CD14-positive monocyte (primary cell): ENCODE data around the gene THRB. TPM values are rescaled to one million over a fixed set of nuclear protein-coding genes. Genes with fewer than 3 reads are reported as not detected.

Source experiments
- DNase-seq, 3 donors: peaks; one replicate each; pipeline ENCODE4 v3.0.0-alpha.2; 2011 to 2022
- H2AFZ ChIP-seq: 2 replicates; pipeline ENCODE4 v1.6.0; 2012; ENCODE audit warnings: mild to moderate bottlenecking, low read depth, low read length, inconsistent platforms; ENCODE audit not compliant: insufficient read depth, poor library complexity, severe bottlenecking
- H3K27ac ChIP-seq, 2 donors: 1 replicate in 1 of 2; 2 replicates in 1 of 2; pipeline ENCODE4 v1.5.1; 2012 to 2013; ENCODE audit warnings: low read length in 2 of 2, control low read depth in 1 of 2, inconsistent platforms in 1 of 2, low read depth in 1 of 2, mild to moderate bottlenecking in 1 of 2
- H3K27me3 ChIP-seq, 2 donors: one replicate each; pipeline versions ENCODE4 v1.6.0 to v1.6.1; 2011 to 2013; ENCODE audit warnings: low read length in 2 of 2; ENCODE audit not compliant: control insufficient read depth in 2 of 2, insufficient read depth in 2 of 2
- H3K36me3 ChIP-seq, 2 donors: replicated peaks in 1 of 2; 1 replicate in 1 of 2; 2 replicates in 1 of 2; pipeline versions ENCODE4 v1.5.1 to v1.6.1; 2012 to 2013; ENCODE audit warnings: low read length in 2 of 2, control low read depth in 1 of 2, inconsistent platforms in 1 of 2, mild to moderate bottlenecking in 1 of 2; ENCODE audit not compliant: insufficient read depth in 2 of 2, control insufficient read depth in 1 of 2
- H3K4me1 ChIP-seq, 2 donors: 1 replicate in 1 of 2; 2 replicates in 1 of 2; pipeline versions ENCODE4 v1.5.1 to v1.6.1; 2012 to 2013; ENCODE audit warnings: low read length in 2 of 2, control low read depth in 1 of 2, inconsistent platforms in 1 of 2, mild to moderate bottlenecking in 1 of 2, moderate library complexity in 1 of 2; ENCODE audit not compliant: insufficient read depth in 2 of 2, control insufficient read depth in 1 of 2
- H3K4me2 ChIP-seq: replicated peaks from 2 replicates; pipeline ENCODE3; 2012; ENCODE audit warnings: low read length, moderate library complexity, mild to moderate bottlenecking; ENCODE audit not compliant: poor library complexity, severe bottlenecking; ENCODE audit errors: extremely low read depth
- H3K4me3 ChIP-seq, 3 experiments: fragments of 200-600 bp in 1 of 3; sonication (generic) in 1 of 3; replicated peaks in 1 of 3; 1 replicate in 2 of 3; 2 replicates in 1 of 3; pipeline ENCODE4 v1.5.1; 2011 to 2013; ENCODE audit warnings: low read length in 3 of 3, mild to moderate bottlenecking in 3 of 3, control low read depth in 2 of 3, low read depth in 2 of 3, inconsistent platforms in 1 of 3, moderate library complexity in 1 of 3
- H3K79me2 ChIP-seq: 2 replicates; pipeline ENCODE4 v1.6.0; 2012; ENCODE audit warnings: mild to moderate bottlenecking, control low read depth, inconsistent platforms, low read length, moderate library complexity; ENCODE audit not compliant: insufficient read depth
- H3K9ac ChIP-seq: 2 replicates; pipeline ENCODE4 v1.6.0; 2017; ENCODE audit warnings: low read length, mild to moderate bottlenecking; ENCODE audit not compliant: insufficient read depth, poor library complexity, severe bottlenecking
- H3K9me3 ChIP-seq, 2 donors: replicated peaks in 1 of 2; 1 replicate in 1 of 2; 2 replicates in 1 of 2; pipeline versions ENCODE4 v1.5.1 to v1.6.1; 2012 to 2013; ENCODE audit warnings: low read length in 2 of 2, control low read depth in 1 of 2; ENCODE audit not compliant: control insufficient read depth in 1 of 2, insufficient read depth in 1 of 2
- H4K20me1 ChIP-seq: 2 replicates; pipeline ENCODE4 v1.6.0; 2012; ENCODE audit warnings: mild to moderate bottlenecking, low read length, control low read depth, moderate library complexity; ENCODE audit not compliant: insufficient read depth
- H3K27ac Mint-ChIP-seq, 7 donors: one replicate each; pipeline ENCODE4 v1.8.0; 2020; ENCODE audit warnings: mild to moderate bottlenecking in 7 of 7, mixed read lengths in 7 of 7, moderate library complexity in 6 of 7, inconsistent platforms in 2 of 7
- H3K27me3 Mint-ChIP-seq, 3 donors: one replicate each; pipeline ENCODE4 v1.8.0; 2021 to 2022; ENCODE audit warnings: low read depth in 3 of 3, mild to moderate bottlenecking in 3 of 3, mixed read lengths in 3 of 3, moderate library complexity in 3 of 3, inconsistent platforms in 1 of 3
- H3K36me3 Mint-ChIP-seq, 2 donors: one replicate each; pipeline ENCODE4 v1.8.0; 2020; ENCODE audit warnings: mixed read lengths in 2 of 2, inconsistent platforms in 1 of 2, mild to moderate bottlenecking in 1 of 2
- H3K4me1 Mint-ChIP-seq: one replicate; pipeline ENCODE4 v1.8.0; 2020; ENCODE audit warnings: mild to moderate bottlenecking, mixed read lengths
- H3K4me3 Mint-ChIP-seq, 2 donors: one replicate each; pipeline ENCODE4 v1.8.0; 2020; ENCODE audit warnings: mild to moderate bottlenecking in 2 of 2, mixed read lengths in 2 of 2, moderate library complexity in 1 of 2
- H3K9me3 Mint-ChIP-seq, 7 donors: one replicate each; pipeline ENCODE4 v1.8.0; 2020 to 2022; ENCODE audit warnings: mixed read lengths in 7 of 7, mild to moderate bottlenecking in 6 of 7, moderate library complexity in 6 of 7, inconsistent platforms in 2 of 7
- WGBS: methylation state at CpG from one replicate; pipeline ENCODE4 v1.1.5; 2013; ENCODE audit warnings: missing lambda C conversion rate; ENCODE audit not compliant: insufficient coverage; 5-methylcytosine and 5-hydroxymethylcytosine counted together
- intact Hi-C, 2 donors: fragments of 100-400 bp; cut with micrococcal nuclease; formaldehyde crosslinking; loops; one replicate each; pipeline versions ENCODE4 v1.15.0 to v1.15.1; 2023
- polyA plus RNA-seq, 3 donors: library from polyadenylated mRNA; depleted of rRNA in 1 of 3; unstranded in 2 of 3; stranded (reverse) in 1 of 3; fragments of 300-500 nt in 2 of 3; fragments of >200 nt in 1 of 3; fragmentation: Illumina TruSeq in 2 of 3; gene quantifications; 1 replicate in 2 of 3; 2 replicates in 1 of 3; pipeline ENCODE4 v1.2.3, GENCODE V29; 2012 to 2021
- TF ChIP-seq, protein P1 (sequence below): fragments of 200-600 bp; IDR thresholded peaks from one replicate; pipeline ENCODE4 v1.8.0; 2022; ENCODE audit warnings: antibody characterized with exemption, mild to moderate bottlenecking

Gene THRB
- polyA plus RNA-seq, 3 donors, result 0.05 TPM; not detected in 2

DNA sequence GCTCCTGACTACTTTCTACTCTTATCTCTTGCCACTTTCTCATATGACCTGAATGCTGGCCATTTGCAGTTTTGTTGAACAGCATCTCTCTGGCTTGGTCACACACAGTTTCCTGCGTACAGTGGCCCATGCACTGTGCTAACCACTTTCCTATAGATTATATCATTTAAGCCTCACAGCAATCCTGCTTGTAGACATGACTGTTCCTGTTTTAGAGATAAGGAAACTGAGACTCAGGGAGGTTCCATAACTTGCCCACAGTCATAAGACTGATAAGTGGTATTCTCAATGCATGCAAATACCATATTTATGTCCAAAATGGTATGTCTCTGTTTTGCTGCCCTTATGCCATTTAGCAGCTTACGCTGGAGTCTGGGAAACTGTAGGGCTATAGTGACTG is 320.0 kb downstream of the THRB start:
- intact Hi-C loops, result no loop called here
- H3K27me3 Mint-ChIP-seq, result peaks cover 0 to 1% (median 0%) of the 10 kb centered on the region in 3 donors
- Histone ChIP-seq H3K4me1 (no peaks in the 10 kb centered on the region), H3K79me2 (no peaks in the 10 kb centered on the region), H3K4me2 (no peak overlapping the region), H3K4me3 (no peak overlapping the region), H3K36me3 (no peaks in the 10 kb centered on the region), H3K27ac (no peak overlapping the region), H2AFZ (no peak overlapping the region), H3K27me3 (no peaks in the 10 kb centered on the region), H3K9me3 (no peaks in the 10 kb centered on the region), H3K9ac (no peak overlapping the region), H4K20me1 (no peaks in the 10 kb centered on the region)
- no peak for DNase-seq
- H3K27ac Mint-ChIP-seq, result no peak overlapping the region
- no peaks in the 10 kb centered on the region for H3K36me3 Mint-ChIP-seq
- TF ChIP-seq, protein P1, sequence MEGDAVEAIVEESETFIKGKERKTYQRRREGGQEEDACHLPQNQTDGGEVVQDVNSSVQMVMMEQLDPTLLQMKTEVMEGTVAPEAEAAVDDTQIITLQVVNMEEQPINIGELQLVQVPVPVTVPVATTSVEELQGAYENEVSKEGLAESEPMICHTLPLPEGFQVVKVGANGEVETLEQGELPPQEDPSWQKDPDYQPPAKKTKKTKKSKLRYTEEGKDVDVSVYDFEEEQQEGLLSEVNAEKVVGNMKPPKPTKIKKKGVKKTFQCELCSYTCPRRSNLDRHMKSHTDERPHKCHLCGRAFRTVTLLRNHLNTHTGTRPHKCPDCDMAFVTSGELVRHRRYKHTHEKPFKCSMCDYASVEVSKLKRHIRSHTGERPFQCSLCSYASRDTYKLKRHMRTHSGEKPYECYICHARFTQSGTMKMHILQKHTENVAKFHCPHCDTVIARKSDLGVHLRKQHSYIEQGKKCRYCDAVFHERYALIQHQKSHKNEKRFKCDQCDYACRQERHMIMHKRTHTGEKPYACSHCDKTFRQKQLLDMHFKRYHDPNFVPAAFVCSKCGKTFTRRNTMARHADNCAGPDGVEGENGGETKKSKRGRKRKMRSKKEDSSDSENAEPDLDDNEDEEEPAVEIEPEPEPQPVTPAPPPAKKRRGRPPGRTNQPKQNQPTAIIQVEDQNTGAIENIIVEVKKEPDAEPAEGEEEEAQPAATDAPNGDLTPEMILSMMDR, result no peak
- H3K4me3 Mint-ChIP-seq, result no peak overlapping the region
- WGBS, result no CpG with 5 or more reads among the region's 2 CpGs
- H3K9me3 Mint-ChIP-seq, result no peaks in the 10 kb centered on the region
- H3K4me1 Mint-ChIP-seq, result no peaks in the 10 kb centered on the region

DNA sequence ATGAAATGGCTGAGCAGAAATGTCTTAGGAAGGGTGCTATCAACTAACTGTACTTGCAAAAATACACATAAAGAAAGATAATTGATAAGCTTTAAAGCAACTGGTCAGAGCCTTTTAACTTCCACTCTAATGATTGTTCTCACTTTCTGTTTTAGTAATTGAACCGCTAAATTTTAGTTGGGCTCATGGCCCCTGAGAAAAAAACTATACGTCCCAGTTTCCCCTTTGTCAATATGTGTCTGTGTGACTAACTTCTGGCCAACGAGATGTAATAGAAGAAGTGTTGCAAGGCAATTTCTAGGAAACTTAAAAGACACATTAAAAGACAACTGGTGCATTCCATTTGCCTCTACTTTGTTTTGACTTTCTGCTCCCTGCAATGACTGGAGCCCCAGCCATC is 325.7 kb downstream of the THRB start:
- no peaks in the 10 kb centered on the region for H3K36me3 Mint-ChIP-seq
- Histone ChIP-seq H3K4me1 (no peaks in the 10 kb centered on the region), H3K9me3 (no peaks in the 10 kb centered on the region), H3K4me3 (no peak overlapping the region), H3K9ac (no peak overlapping the region), H3K27me3 (no peaks in the 10 kb centered on the region), H3K4me2 (no peak overlapping the region), H2AFZ (no peak overlapping the region), H3K36me3 (no peaks in the 10 kb centered on the region), H3K79me2 (no peaks in the 10 kb centered on the region), H4K20me1 (no peaks in the 10 kb centered on the region), H3K27ac (no peak overlapping the region)
- H3K27ac Mint-ChIP-seq, result no peak overlapping the region
- no peaks in the 10 kb centered on the region for H3K4me1 Mint-ChIP-seq
- H3K9me3 Mint-ChIP-seq, result no peaks in the 10 kb centered on the region
- TF ChIP-seq, protein P1, result no peak
- no peak overlapping the region for H3K4me3 Mint-ChIP-seq
- intact Hi-C loops, result no loop called here
- DNase-seq, result no peak
- H3K27me3 Mint-ChIP-seq, result no peaks in the 10 kb centered on the region
- WGBS, result no CpG with 5 or more reads among the region's 3 CpGs
